ENCODE data around the gene LSM12.

LSM12 gene

DNA sequence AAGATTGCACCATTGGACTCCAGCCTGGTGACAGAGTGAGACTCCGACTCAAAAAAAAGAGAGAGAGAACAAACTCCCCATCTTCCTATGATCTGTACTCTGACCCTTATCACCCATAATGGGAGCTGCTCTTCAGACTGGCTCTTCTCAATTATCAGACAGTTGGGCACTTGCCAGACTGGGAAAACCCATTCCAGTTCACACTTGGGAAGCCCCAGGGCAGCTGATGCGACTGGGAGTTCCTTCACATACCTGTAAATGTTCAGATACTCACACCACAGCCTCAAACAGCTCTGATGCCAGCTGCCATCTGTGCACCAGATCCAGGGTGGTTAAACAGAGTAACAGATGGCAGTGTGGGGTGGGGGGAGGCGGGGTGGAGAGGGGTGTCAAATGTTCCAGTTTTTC is 27.9 kb downstream of the LSM12 start:
- CTCF ChIA-PET = interaction anchor here (0.7 to 1.0 kb wide), 4 partner anchors 13 to 160 kb away, joined by 3 to 6 read pairs (median 6); no protein-coding TSS in a partner anchor
- H3K27ac ChIP-seq (ENCODE audit: extremely low read depth, low read depth, low read length) = no peak overlapping the region
- TF ChIP-seq ZNF19 (tag by site-specific recombination; IDR thresholded peaks at IDR 0.05; ENCODE audit: low read depth) = no peak
- no peak for TF ChIP-seq ZNF488 (tag by site-specific recombination; IDR thresholded peaks at IDR 0.05)
- no peak for TF ChIP-seq SP3 (tag by site-specific recombination; IDR thresholded peaks at IDR 0.05)
- TF ChIP-seq ZSCAN23 (tag by site-specific recombination; IDR thresholded peaks at IDR 0.05) = no peak
- TF ChIP-seq, protein P1, sequence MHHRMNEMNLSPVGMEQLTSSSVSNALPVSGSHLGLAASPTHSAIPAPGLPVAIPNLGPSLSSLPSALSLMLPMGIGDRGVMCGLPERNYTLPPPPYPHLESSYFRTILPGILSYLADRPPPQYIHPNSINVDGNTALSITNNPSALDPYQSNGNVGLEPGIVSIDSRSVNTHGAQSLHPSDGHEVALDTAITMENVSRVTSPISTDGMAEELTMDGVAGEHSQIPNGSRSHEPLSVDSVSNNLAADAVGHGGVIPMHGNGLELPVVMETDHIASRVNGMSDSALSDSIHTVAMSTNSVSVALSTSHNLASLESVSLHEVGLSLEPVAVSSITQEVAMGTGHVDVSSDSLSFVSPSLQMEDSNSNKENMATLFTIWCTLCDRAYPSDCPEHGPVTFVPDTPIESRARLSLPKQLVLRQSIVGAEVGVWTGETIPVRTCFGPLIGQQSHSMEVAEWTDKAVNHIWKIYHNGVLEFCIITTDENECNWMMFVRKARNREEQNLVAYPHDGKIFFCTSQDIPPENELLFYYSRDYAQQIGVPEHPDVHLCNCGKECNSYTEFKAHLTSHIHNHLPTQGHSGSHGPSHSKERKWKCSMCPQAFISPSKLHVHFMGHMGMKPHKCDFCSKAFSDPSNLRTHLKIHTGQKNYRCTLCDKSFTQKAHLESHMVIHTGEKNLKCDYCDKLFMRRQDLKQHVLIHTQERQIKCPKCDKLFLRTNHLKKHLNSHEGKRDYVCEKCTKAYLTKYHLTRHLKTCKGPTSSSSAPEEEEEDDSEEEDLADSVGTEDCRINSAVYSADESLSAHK (tag by site-specific recombination; IDR thresholded peaks at IDR 0.05) = no peak
- no peak for TF ChIP-seq WT1 (tag by site-specific recombination; IDR thresholded peaks at IDR 0.05)
- no peak for TF ChIP-seq ZNF423 (tag by site-specific recombination; IDR thresholded peaks at IDR 0.05)
- TF ChIP-seq ZFP3 (tag by site-specific recombination; IDR thresholded peaks at IDR 0.05; ENCODE audit: low read depth) = no peak
- no peak for TF ChIP-seq ZNF501 (tag by site-specific recombination; IDR thresholded peaks at IDR 0.05)
- no peak for TF ChIP-seq SCRT1 (tag by site-specific recombination; IDR thresholded peaks at IDR 0.05; ENCODE audit: borderline replicate concordance)
- TF ChIP-seq, protein P2, sequence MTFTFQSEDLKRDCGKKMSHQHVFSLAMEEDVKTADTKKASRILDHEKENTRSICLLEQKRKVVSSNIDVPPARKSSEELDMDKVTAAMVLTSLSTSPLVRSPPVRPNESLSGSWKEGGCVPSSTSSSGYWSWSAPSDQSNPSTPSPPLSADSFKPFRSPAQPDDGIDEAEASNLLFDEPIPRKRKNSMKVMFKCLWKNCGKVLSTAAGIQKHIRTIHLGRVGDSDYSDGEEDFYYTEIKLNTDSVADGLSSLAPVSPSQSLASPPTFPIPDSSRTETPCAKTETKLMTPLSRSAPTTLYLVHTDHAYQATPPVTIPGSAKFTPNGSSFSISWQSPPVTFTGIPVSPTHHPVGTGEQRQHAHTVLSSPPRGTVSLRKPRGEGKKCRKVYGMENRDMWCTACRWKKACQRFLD (tag by site-specific recombination; IDR thresholded peaks at IDR 0.05) = no peak
- TF ChIP-seq ZNF16 (tag by site-specific recombination; IDR thresholded peaks at IDR 0.05; ENCODE audit: low read depth) = no peak
- TF ChIP-seq, protein P3, sequence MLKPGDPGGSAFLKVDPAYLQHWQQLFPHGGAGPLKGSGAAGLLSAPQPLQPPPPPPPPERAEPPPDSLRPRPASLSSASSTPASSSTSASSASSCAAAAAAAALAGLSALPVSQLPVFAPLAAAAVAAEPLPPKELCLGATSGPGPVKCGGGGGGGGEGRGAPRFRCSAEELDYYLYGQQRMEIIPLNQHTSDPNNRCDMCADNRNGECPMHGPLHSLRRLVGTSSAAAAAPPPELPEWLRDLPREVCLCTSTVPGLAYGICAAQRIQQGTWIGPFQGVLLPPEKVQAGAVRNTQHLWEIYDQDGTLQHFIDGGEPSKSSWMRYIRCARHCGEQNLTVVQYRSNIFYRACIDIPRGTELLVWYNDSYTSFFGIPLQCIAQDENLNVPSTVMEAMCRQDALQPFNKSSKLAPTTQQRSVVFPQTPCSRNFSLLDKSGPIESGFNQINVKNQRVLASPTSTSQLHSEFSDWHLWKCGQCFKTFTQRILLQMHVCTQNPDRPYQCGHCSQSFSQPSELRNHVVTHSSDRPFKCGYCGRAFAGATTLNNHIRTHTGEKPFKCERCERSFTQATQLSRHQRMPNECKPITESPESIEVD (tag by site-specific recombination; IDR thresholded peaks at IDR 0.05) = no peak
- TF ChIP-seq ZNF510 (tag by site-specific recombination; IDR thresholded peaks at IDR 0.05; ENCODE audit: insufficient replicate concordance) = no peak
- TF ChIP-seq SALL2 (tag by site-specific recombination; IDR thresholded peaks at IDR 0.05; ENCODE audit: borderline replicate concordance) = no peak
- TF ChIP-seq, protein P4, sequence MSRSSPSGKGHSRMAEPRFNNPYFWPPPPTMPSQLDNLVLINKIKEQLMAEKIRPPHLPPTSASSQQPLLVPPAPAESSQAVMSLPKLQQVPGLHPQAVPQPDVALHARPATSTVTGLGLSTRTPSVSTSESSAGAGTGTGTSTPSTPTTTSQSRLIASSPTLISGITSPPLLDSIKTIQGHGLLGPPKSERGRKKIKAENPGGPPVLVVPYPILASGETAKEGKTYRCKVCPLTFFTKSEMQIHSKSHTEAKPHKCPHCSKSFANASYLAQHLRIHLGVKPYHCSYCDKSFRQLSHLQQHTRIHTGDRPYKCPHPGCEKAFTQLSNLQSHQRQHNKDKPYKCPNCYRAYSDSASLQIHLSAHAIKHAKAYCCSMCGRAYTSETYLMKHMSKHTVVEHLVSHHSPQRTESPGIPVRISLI (tag by site-specific recombination; IDR thresholded peaks at IDR 0.05) = no peak
- no peak for TF ChIP-seq TCF7L2 (IDR thresholded peaks at IDR 0.05; ENCODE audit: borderline replicate concordance, low read depth, low read length)
- TF ChIP-seq ZNF654 (tag by site-specific recombination; IDR thresholded peaks at IDR 0.05; ENCODE audit: low read depth) = no peak
- TF ChIP-seq KLF16 (tag by site-specific recombination; IDR thresholded peaks at IDR 0.05) = no peak
- no peak overlapping the region for H3K4me3 ChIP-seq (ENCODE audit: low read depth, low read length)
- H3K36me3 ChIP-seq (ENCODE audit: control insufficient read depth in 2 of 2, insufficient read depth in 1 of 2, low read length in 2 of 2) = peaks cover 48 to 51% of the 10 kb centered on the region in 2 experiments
- POLR2A ChIA-PET = no interaction called here
- peaks cover 7% of the 10 kb centered on the region for H3K4me1 ChIP-seq (ENCODE audit: control insufficient read depth, insufficient read depth, low read length)
- no peaks in the 10 kb centered on the region for H3K9me3 ChIP-seq (ENCODE audit: control insufficient read depth, insufficient read depth, low read depth, low read length)

All from HEK293 (cell line).